DOHH2 (cell line): ENCODE measurements around the gene IRS2.

Source experiments
- H3F3A ChIP-seq: fragments of 200-600 bp; sonication (generic), shearing (Covaris generic); 2 replicates; pipeline ENCODE4 v1.6.0; 2016; ENCODE audit warnings: antibody characterized with exemption, mild to moderate bottlenecking; ENCODE audit not compliant: control insufficient read depth, insufficient read depth
- H3K27ac ChIP-seq: fragments of 200-600 bp; sonication (generic); 2 replicates; pipeline ENCODE4 v1.5.1; 2014; ENCODE audit warnings: low read depth, mild to moderate bottlenecking, low read length, moderate library complexity
- H3K27me3 ChIP-seq: fragments of 200-600 bp; sonication (generic); 2 replicates; pipeline ENCODE4 v1.6.1; 2014; ENCODE audit warnings: mild to moderate bottlenecking, low read length, mixed read lengths; ENCODE audit not compliant: control insufficient read depth
- H3K36me3 ChIP-seq: fragments of 200-600 bp; sonication (generic); 2 replicates; pipeline ENCODE4 v1.6.1; 2014; ENCODE audit warnings: mild to moderate bottlenecking, low read length, moderate library complexity, mixed read lengths; ENCODE audit not compliant: control insufficient read depth
- H3K4me1 ChIP-seq: fragments of 200-600 bp; sonication (generic); 2 replicates; pipeline ENCODE4 v1.6.1; 2014; ENCODE audit warnings: mild to moderate bottlenecking, low read length, mixed read lengths; ENCODE audit not compliant: control insufficient read depth
- H3K4me2 ChIP-seq: fragments of 200-600 bp; sonication (generic); 2 replicates; pipeline ENCODE4 v1.6.0; 2014; ENCODE audit warnings: mild to moderate bottlenecking, low read length, moderate library complexity
- H3K4me3 ChIP-seq: fragments of 200-600 bp; sonication (generic); 2 replicates; pipeline ENCODE4 v1.5.1; 2014; ENCODE audit warnings: mild to moderate bottlenecking, low read length, mixed read lengths
- H3K79me2 ChIP-seq: fragments of 200-600 bp; sonication (generic); 2 replicates; pipeline ENCODE4 v1.6.1; 2014; ENCODE audit warnings: mild to moderate bottlenecking, low read length, mixed read lengths; ENCODE audit not compliant: control insufficient read depth
- H3K9me2 ChIP-seq: fragments of 200-600 bp; sonication (generic); replicated peaks from 2 replicates; pipeline ENCODE4 v1.6.1; 2014; ENCODE audit warnings: mild to moderate bottlenecking, low read length, mixed read lengths; ENCODE audit not compliant: control insufficient read depth
- H3K9me3 ChIP-seq: fragments of 200-600 bp; sonication (generic); 2 replicates; pipeline ENCODE4 v1.6.1; 2014; ENCODE audit warnings: antibody characterized with exemption, low read length, mixed read lengths; ENCODE audit not compliant: control insufficient read depth, insufficient read depth
- H4K20me1 ChIP-seq: fragments of 200-600 bp; sonication (generic); 2 replicates; pipeline ENCODE4 v1.6.0; 2014; ENCODE audit warnings: low read depth, mild to moderate bottlenecking, antibody characterized with exemption, low read length, moderate library complexity; ENCODE audit not compliant: control insufficient read depth, insufficient read depth
- EZH2phosphoT487 ChIP-seq: fragments of 200-600 bp; sonication (generic); IDR thresholded peaks from 2 replicates; pipeline ENCODE4 v1.6.1; 2017; ENCODE audit warnings: borderline replicate concordance, mild to moderate bottlenecking, antibody characterized with exemption, low read length, moderate library complexity, mixed read lengths
- TF ChIP-seq, protein P1 (sequence below): fragments of 200-600 bp; sonication (generic); IDR thresholded peaks from one replicate; pipeline ENCODE4 v1.5.1; 2014; ENCODE audit warnings: antibody characterized with exemption, mild to moderate bottlenecking, low read depth, low read length; ENCODE audit not compliant: poor library complexity, severe bottlenecking

IRS2 gene

DNA sequence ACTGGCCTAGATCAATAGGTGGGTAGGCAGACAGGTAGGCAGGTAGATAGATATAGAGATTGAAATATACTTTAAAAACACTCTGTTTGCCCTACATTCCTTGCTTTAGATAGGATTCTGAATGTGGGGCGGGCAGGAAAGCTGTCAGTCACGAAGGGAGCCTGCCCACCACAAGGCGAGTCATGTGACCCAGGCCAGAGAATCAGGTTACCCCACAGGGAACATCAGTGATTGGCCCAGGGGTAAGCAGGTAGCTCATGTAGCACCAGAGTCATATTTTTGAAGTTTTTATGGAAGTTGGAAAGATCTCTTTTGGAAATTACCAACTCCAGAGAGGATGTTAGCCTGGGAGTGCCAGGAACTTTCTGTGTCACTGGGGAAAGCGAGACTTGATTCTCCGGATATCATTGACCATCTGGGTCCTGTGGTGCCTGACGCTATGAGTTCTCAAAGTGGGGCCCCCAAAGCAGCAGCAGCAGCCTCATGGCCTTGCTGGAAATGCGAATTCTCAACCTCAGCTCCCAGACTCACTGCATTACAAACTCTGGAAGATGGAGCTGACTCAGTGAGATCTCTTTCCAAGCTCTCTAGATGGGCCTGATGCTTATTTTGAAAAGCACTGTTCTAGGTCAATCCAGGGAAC is 60.3 kb downstream of the IRS2 start:
- Histone ChIP-seq H3K79me2 (no peaks in the 10 kb centered on the region), H3K4me1 (no peaks in the 10 kb centered on the region), H3K4me2 (no peak overlapping the region), H4K20me1 (no peaks in the 10 kb centered on the region), H3K27ac (no peak overlapping the region), H3K4me3 (no peak overlapping the region), H3K9me2 (no peaks in the 10 kb centered on the region), H3F3A (no peaks in the 10 kb centered on the region), H3K27me3 (no peaks in the 10 kb centered on the region), H3K36me3 (no peaks in the 10 kb centered on the region), H3K9me3 (no peaks in the 10 kb centered on the region)
- TF ChIP-seq, protein P1, sequence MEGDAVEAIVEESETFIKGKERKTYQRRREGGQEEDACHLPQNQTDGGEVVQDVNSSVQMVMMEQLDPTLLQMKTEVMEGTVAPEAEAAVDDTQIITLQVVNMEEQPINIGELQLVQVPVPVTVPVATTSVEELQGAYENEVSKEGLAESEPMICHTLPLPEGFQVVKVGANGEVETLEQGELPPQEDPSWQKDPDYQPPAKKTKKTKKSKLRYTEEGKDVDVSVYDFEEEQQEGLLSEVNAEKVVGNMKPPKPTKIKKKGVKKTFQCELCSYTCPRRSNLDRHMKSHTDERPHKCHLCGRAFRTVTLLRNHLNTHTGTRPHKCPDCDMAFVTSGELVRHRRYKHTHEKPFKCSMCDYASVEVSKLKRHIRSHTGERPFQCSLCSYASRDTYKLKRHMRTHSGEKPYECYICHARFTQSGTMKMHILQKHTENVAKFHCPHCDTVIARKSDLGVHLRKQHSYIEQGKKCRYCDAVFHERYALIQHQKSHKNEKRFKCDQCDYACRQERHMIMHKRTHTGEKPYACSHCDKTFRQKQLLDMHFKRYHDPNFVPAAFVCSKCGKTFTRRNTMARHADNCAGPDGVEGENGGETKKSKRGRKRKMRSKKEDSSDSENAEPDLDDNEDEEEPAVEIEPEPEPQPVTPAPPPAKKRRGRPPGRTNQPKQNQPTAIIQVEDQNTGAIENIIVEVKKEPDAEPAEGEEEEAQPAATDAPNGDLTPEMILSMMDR: no peak
- TF ChIP-seq EZH2phosphoT487: no peak

- H3K4me1 ChIP-seq: no peaks in the 10 kb centered on the region
- H3F3A ChIP-seq: no peaks in the 10 kb centered on the region
- H3K4me3 ChIP-seq: no peak overlapping the region
- H3K27ac ChIP-seq: no peak overlapping the region
- H3K4me2 ChIP-seq: no peak overlapping the region
- no peaks in the 10 kb centered on the region for H3K9me2 ChIP-seq
- no peaks in the 10 kb centered on the region for H3K9me3 ChIP-seq
- no peaks in the 10 kb centered on the region for H3K27me3 ChIP-seq
- H4K20me1 ChIP-seq: no peaks in the 10 kb centered on the region
- TF ChIP-seq, protein P1: no peak
- no peak for TF ChIP-seq EZH2phosphoT487
- no peaks in the 10 kb centered on the region for H3K36me3 ChIP-seq
- no peaks in the 10 kb centered on the region for H3K79me2 ChIP-seq
These were observed 61.1 kb downstream of the IRS2 start for GRCh38 chr13:109725297-109725696.

- no peak for TF ChIP-seq EZH2phosphoT487
- Histone ChIP-seq H3K4me1 (no peaks in the 10 kb centered on the region), H3K9me3 (no peaks in the 10 kb centered on the region), H3K79me2 (no peaks in the 10 kb centered on the region), H3K27ac (no peak overlapping the region), H3K4me3 (no peak overlapping the region), H3K9me2 (no peaks in the 10 kb centered on the region), H3K27me3 (no peaks in the 10 kb centered on the region), H3K36me3 (no peaks in the 10 kb centered on the region), H3K4me2 (no peak overlapping the region), H3F3A (no peaks in the 10 kb centered on the region), H4K20me1 (no peaks in the 10 kb centered on the region)
These were observed 61.8 kb downstream of the IRS2 start for GRCh38 chr13:109724603-109725002.

- Histone ChIP-seq H3K36me3 (no peaks in the 10 kb centered on the region), H3K4me1 (no peaks in the 10 kb centered on the region), H3K79me2 (no peaks in the 10 kb centered on the region), H3K27me3 (no peaks in the 10 kb centered on the region), H3K4me3 (no peak overlapping the region), H3K4me2 (no peak overlapping the region), H3K27ac (no peak overlapping the region), H3K9me2 (no peaks in the 10 kb centered on the region), H3F3A (no peaks in the 10 kb centered on the region), H4K20me1 (no peaks in the 10 kb centered on the region), H3K9me3 (no peaks in the 10 kb centered on the region)
- TF ChIP-seq EZH2phosphoT487: no peak
- TF ChIP-seq, protein P1: no peak
These were observed 63.3 kb downstream of the IRS2 start for GRCh38 chr13:109723046-109723445.
